HEK293 (cell line): ENCODE measurements around the gene RXFP4.
A peak's percentile ranks its signal among the peaks of the same experiment; 100 is the strongest.

Source experiments
- BCL11A ChIP-seq: fragments of 450-650 bp; formaldehyde crosslinking; IDR thresholded peaks from 2 replicates; pipeline ENCODE4 v1.5.1; 2016; ENCODE audit warnings: low read depth, missing biosample characterization, missing genetic modification characterization
- FEZF1 ChIP-seq: fragments of 450-650 bp; formaldehyde crosslinking; IDR thresholded peaks from 2 replicates; pipeline ENCODE4 v1.5.1; 2016; ENCODE audit warnings: missing biosample characterization, missing genetic modification characterization
- GLIS2 ChIP-seq: fragments of 450-650 bp; formaldehyde crosslinking; IDR thresholded peaks from 2 replicates; pipeline ENCODE4 v1.5.1; 2016; ENCODE audit warnings: missing biosample characterization, missing genetic modification characterization
- IKZF3 ChIP-seq: fragments of 450-650 bp; IDR thresholded peaks from 2 replicates; pipeline ENCODE4 v1.5.0; 2018; ENCODE audit warnings: missing biosample characterization, mild to moderate bottlenecking, missing genetic modification characterization, moderate library complexity
- KLF7 ChIP-seq: fragments of 450-650 bp; formaldehyde crosslinking; IDR thresholded peaks from 2 replicates; pipeline ENCODE4 v1.5.1; 2016; ENCODE audit warnings: missing biosample characterization, missing genetic modification characterization, borderline replicate concordance
- KLF9 ChIP-seq: fragments of 450-650 bp; formaldehyde crosslinking; IDR thresholded peaks from 2 replicates; pipeline ENCODE4 v1.5.1; 2016; ENCODE audit warnings: missing biosample characterization, missing genetic modification characterization, low read depth
- PRDM1 ChIP-seq: fragments of 450-650 bp; formaldehyde crosslinking; IDR thresholded peaks from 2 replicates; pipeline ENCODE4; 2016; ENCODE audit warnings: missing biosample characterization, missing genetic modification characterization
- SCRT2 ChIP-seq: fragments of 450-650 bp; formaldehyde crosslinking; IDR thresholded peaks from 2 replicates; pipeline ENCODE4 v1.5.1; 2016; ENCODE audit warnings: missing biosample characterization, missing genetic modification characterization
- SP2 ChIP-seq: fragments of 450-650 bp; formaldehyde crosslinking; IDR thresholded peaks from 2 replicates; pipeline ENCODE4 v1.5.1; 2016; ENCODE audit warnings: missing biosample characterization, missing genetic modification characterization
- SP7 ChIP-seq: fragments of 450-650 bp; formaldehyde crosslinking; IDR thresholded peaks from 2 replicates; pipeline ENCODE4 v1.5.1; 2016; ENCODE audit warnings: missing biosample characterization, missing genetic modification characterization
- TSHZ1 ChIP-seq: fragments of 450-650 bp; formaldehyde crosslinking; IDR thresholded peaks from 2 replicates; pipeline ENCODE4 v1.5.1; 2016; ENCODE audit warnings: missing biosample characterization, missing genetic modification characterization, borderline replicate concordance
- ZBTB1 ChIP-seq: fragments of 450-650 bp; formaldehyde crosslinking; IDR thresholded peaks from 2 replicates; pipeline ENCODE4 v1.5.1; 2016; ENCODE audit warnings: missing biosample characterization, missing genetic modification characterization
- ZBTB26 ChIP-seq: fragments of 450-650 bp; formaldehyde crosslinking; optimal IDR thresholded peaks from 2 replicates; pipeline ENCODE3; 2016; ENCODE audit warnings: missing biosample characterization, mild to moderate bottlenecking, missing genetic modification characterization
- ZBTB48 ChIP-seq: fragments of 450-650 bp; formaldehyde crosslinking; IDR thresholded peaks from 2 replicates; pipeline ENCODE4 v1.5.1; 2016; ENCODE audit warnings: missing biosample characterization, missing genetic modification characterization
- ZBTB49 ChIP-seq: fragments of 450-650 bp; formaldehyde crosslinking; IDR thresholded peaks from 2 replicates; pipeline ENCODE4 v1.5.1; 2016; ENCODE audit warnings: missing biosample characterization, missing genetic modification characterization, low read depth
- ZFP37 ChIP-seq: fragments of 450-650 bp; formaldehyde crosslinking; IDR thresholded peaks from 2 replicates; pipeline ENCODE4 v1.5.1; 2016; ENCODE audit warnings: missing biosample characterization, missing genetic modification characterization
- ZFP69B ChIP-seq: fragments of 450-650 bp; formaldehyde crosslinking; IDR thresholded peaks from 2 replicates; pipeline ENCODE4 v1.5.1; 2016; ENCODE audit warnings: missing biosample characterization, missing genetic modification characterization
- ZNF140 ChIP-seq: fragments of 450-650 bp; formaldehyde crosslinking; IDR thresholded peaks from 2 replicates; pipeline ENCODE4 v1.5.1; 2016; ENCODE audit warnings: missing biosample characterization, missing genetic modification characterization
- ZNF175 ChIP-seq: fragments of 450-650 bp; formaldehyde crosslinking; IDR thresholded peaks from 2 replicates; pipeline ENCODE4 v1.5.1; 2016; ENCODE audit warnings: missing biosample characterization, missing genetic modification characterization
- ZNF202 ChIP-seq: fragments of 450-650 bp; formaldehyde crosslinking; IDR thresholded peaks from 2 replicates; pipeline ENCODE4 v1.5.1; 2016; ENCODE audit warnings: missing biosample characterization, missing genetic modification characterization, borderline replicate concordance
- ZNF274 ChIP-seq, 2 experiments: fragments of 200-500 bp in 1 of 2; fragments of 450-650 bp in 1 of 2; sonication (Bioruptor generic) in 1 of 2; formaldehyde crosslinking in 1 of 2; IDR thresholded peaks; 2 replicates each; pipeline versions ENCODE4 v1.5.1 to v1.6.1; 2014 to 2016; ENCODE audit warnings: borderline replicate concordance in 1 of 2, inconsistent platforms in 1 of 2, low read length in 1 of 2, missing biosample characterization in 1 of 2, missing genetic modification characterization in 1 of 2
- ZNF302 ChIP-seq: fragments of 450-650 bp; formaldehyde crosslinking; IDR thresholded peaks from 2 replicates; pipeline ENCODE4 v1.5.1; 2016; ENCODE audit warnings: missing biosample characterization, missing genetic modification characterization, low read depth
- ZNF513 ChIP-seq: fragments of 450-650 bp; IDR thresholded peaks from 2 replicates; pipeline ENCODE4 v1.5.1; 2018; ENCODE audit warnings: missing biosample characterization, missing genetic modification characterization
- ZNF521 ChIP-seq: fragments of 450-650 bp; formaldehyde crosslinking; IDR thresholded peaks from 2 replicates; pipeline ENCODE4 v1.5.1; 2017; ENCODE audit warnings: missing biosample characterization, mild to moderate bottlenecking, missing genetic modification characterization
- ZNF529 ChIP-seq: fragments of 450-650 bp; formaldehyde crosslinking; IDR thresholded peaks from 2 replicates; pipeline ENCODE4 v1.5.1; 2017; ENCODE audit warnings: missing genetic modification characterization, missing biosample characterization; ENCODE audit not compliant: insufficient replicate concordance
- ZNF530 ChIP-seq: fragments of 450-650 bp; formaldehyde crosslinking; IDR thresholded peaks from 2 replicates; pipeline ENCODE4 v1.5.1; 2016; ENCODE audit warnings: low read depth, missing biosample characterization, missing genetic modification characterization
- ZNF558 ChIP-seq: fragments of 450-650 bp; formaldehyde crosslinking; IDR thresholded peaks from 2 replicates; pipeline ENCODE4 v1.5.1; 2016; ENCODE audit warnings: missing biosample characterization, missing genetic modification characterization

Gene RXFP4

GRCh38 chr1:155913969-155914757 lies 27.3 kb upstream of the RXFP4 start (continued):
- TF ChIP-seq ZBTB26 (tag by site-specific recombination) (no peak), BCL11A (0 out of 2 replicates have a peak, but pooled peaks have one; percentile 39), ZNF175 (tag by site-specific recombination) (no peak), ZBTB1 (tag by site-specific recombination) (no peak), ZNF530 (no peak), KLF7 (no peak), SP7 (tag by site-specific recombination) (no peak), ZNF513 (tag by site-specific recombination) (peak; percentile 53), ZNF140 (no peak), SP2 (tag by site-specific recombination) (no peak), ZNF529 (tag by site-specific recombination) (no peak), SCRT2 (tag by site-specific recombination) (no peak), ZNF274 (IDR thresholded peaks at IDR 0.05; ENCODE audit: low read length) (no peak), ZNF274 (tag by site-specific recombination; IDR thresholded peaks at IDR 0.05; ENCODE audit: borderline replicate concordance) (no peak), ZBTB49 (tag by site-specific recombination) (no peak), ZNF558 (tag by site-specific recombination) (peak; percentile 42; the same call in 1 of the 2 replicates), TSHZ1 (tag by site-specific recombination) (no peak), ZBTB48 (tag by site-specific recombination) (no peak), FEZF1 (tag by site-specific recombination) (no peak), IKZF3 (peak; percentile 58; the same call in 1 of the 2 replicates), KLF9 (tag by site-specific recombination) (no peak), ZNF302 (tag by site-specific recombination) (no peak), ZFP37 (tag by site-specific recombination) (no peak), ZFP69B (tag by site-specific recombination) (no peak), PRDM1 (peak; percentile 95), ZNF521 (no peak), GLIS2 (tag by site-specific recombination) (no peak), ZNF202 (tag by site-specific recombination) (no peak)
- TF ChIP-seq, all 188 proteins: peak for 7
